ENCODE measurements around the gene AKAP7.
"Not testable (repeated sequence)": the region's sequence is repeated elsewhere in the genome, so short reads cannot be mapped to it uniquely, and the experiment has no call there.

DNA sequence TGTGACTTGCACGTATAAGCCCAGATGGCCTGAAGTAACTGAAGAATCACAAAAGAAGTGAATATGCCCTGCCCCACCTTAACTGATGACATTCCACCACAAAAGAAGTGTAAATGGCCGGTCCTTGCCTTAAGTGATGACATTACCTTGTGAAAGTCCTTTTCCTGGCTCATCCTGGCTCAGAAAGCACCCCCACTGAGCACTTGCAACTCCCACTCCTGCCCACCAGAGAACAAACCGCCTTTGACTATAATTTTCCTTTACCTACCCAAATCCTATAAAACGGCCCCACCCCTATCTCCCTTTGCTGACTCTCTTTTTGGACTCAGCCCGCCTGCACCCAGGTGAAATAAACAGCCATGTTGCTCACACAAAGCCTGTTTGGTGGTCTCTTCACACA is 193.5 kb downstream of the AKAP7 start:
- TF ChIP-seq, protein P1, sequence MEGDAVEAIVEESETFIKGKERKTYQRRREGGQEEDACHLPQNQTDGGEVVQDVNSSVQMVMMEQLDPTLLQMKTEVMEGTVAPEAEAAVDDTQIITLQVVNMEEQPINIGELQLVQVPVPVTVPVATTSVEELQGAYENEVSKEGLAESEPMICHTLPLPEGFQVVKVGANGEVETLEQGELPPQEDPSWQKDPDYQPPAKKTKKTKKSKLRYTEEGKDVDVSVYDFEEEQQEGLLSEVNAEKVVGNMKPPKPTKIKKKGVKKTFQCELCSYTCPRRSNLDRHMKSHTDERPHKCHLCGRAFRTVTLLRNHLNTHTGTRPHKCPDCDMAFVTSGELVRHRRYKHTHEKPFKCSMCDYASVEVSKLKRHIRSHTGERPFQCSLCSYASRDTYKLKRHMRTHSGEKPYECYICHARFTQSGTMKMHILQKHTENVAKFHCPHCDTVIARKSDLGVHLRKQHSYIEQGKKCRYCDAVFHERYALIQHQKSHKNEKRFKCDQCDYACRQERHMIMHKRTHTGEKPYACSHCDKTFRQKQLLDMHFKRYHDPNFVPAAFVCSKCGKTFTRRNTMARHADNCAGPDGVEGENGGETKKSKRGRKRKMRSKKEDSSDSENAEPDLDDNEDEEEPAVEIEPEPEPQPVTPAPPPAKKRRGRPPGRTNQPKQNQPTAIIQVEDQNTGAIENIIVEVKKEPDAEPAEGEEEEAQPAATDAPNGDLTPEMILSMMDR (IDR thresholded peaks at IDR 0.05; ENCODE audit: insufficient read depth, low read length, poor library complexity, severe bottlenecking), result not testable (repeated sequence)
- not testable (repeated sequence) for TF ChIP-seq EZH2phosphoT487 (conservative IDR thresholded peaks at IDR 0.05; ENCODE audit: low read length)

Data from SU-DHL-6 (cell line).